Memory B cell (primary cell): ENCODE data around the gene CPNE2.

Source experiments
- ATAC-seq: fragments of 150-1000 bp; cut with Tn5 transposase; 2 replicates; pipeline ENCODE4 v1.10.0; 2021; ENCODE audit warnings: low read depth, mild to moderate bottlenecking, moderate library complexity
- DNase-seq, 2 donors: peaks; one replicate each; pipeline ENCODE4 v3.0.0; 2022; ENCODE audit warnings: low spot score in 2 of 2
- H3K27ac Mint-ChIP-seq: one replicate; pipeline ENCODE4 v1.8.0; 2022; ENCODE audit warnings: mild to moderate bottlenecking, moderate library complexity, mixed read lengths
- H3K27me3 Mint-ChIP-seq: one replicate; pipeline ENCODE4 v1.8.0; 2022; ENCODE audit warnings: mixed read lengths
- H3K36me3 Mint-ChIP-seq: one replicate; pipeline ENCODE4 v1.8.0; 2022; ENCODE audit warnings: mild to moderate bottlenecking, mixed read lengths
- H3K4me1 Mint-ChIP-seq: one replicate; pipeline ENCODE4 v1.8.0; 2022; ENCODE audit warnings: mixed read lengths
- H3K4me3 Mint-ChIP-seq: one replicate; pipeline ENCODE4 v1.8.0; 2022; ENCODE audit warnings: mild to moderate bottlenecking, moderate library complexity, mixed read lengths
- H3K9me3 Mint-ChIP-seq: one replicate; pipeline ENCODE4 v1.8.0; 2022; ENCODE audit warnings: mixed read lengths

The CPNE2 gene

DNA sequence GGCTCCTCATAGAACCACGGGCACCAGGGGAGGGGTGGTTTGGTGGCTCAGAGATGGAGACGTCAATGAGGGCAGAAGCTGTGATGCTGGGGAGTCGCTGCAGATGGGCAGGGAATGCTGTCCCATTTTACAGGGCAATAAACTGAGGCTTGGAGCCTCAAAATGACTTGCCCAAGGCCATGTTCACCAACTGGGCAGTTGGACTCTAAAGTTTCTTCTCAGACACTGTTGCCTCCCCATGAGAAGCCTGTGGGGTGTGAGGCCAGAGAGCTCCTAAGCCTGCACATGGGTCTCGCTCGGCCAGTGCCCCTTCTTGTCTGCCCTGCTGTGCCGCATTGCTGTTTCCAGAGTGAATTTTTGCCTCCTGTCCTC is 38.6 kb downstream of the CPNE2 start:
- H3K4me3 Mint-ChIP-seq = no peak overlapping the region
- DNase-seq (no peak), ATAC-seq (no peak)
- H3K9me3 Mint-ChIP-seq = no peaks in the 10 kb centered on the region
- no peaks in the 10 kb centered on the region for H3K27me3 Mint-ChIP-seq
- H3K4me1 Mint-ChIP-seq = peaks cover 36% of the 10 kb centered on the region
- H3K27ac Mint-ChIP-seq = no peak overlapping the region
- H3K36me3 Mint-ChIP-seq = no peaks in the 10 kb centered on the region

DNA sequence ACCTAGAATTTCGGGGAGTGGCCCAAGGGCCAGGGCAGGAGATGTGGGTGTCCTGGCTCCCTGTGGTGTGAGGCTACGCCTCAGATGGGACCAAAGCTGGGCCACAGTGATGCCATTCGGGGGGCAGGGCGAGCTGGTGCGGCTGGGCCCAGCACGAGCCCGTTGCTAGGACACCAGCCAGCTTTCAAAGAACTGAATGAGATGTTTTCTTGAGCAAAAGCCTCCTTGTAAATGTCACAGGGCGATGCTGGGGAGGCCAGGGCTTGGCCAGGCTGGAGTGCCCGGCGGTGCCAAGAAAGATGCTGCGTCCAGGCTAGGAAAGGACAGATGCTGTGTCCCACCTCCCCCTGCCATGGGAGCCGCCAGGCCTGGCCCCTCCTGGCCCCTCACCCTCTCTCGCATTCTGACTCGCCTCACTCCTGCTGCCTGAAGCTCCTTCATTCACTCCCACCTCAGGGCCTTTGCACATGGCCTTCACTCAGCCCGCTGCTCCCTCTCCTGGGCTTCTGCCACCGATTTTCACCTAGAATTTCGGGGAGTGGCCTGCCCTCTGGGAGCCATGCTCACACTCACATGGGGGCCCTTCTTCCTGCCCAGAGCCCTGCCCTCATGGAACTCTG is 39.1 kb downstream of the CPNE2 start:
- Mint-ChIP-seq H3K4me1 (peaks cover 36% of the 10 kb centered on the region), H3K4me3 (no peak overlapping the region), H3K27ac (peak overlapping the region; percentile 43)

DNA sequence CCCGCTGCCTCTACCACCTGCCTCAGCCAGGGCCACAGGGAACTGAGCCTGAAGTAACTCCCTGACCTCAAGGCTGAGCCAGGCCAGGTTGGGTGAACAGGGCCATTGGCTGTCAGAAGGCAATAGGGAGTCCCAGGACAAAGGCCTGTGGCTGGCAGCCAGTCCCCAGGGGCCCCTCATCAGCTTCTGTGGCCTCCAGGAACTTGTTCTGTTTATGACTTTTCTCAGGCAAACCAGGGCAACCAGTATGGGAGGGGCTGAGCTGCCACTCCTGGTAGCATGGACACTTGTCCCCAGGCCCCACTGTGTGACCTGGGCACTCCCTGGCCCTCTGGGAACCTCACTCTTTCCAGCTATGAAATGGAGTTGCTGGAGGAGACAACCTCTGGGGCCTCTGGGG is 40.1 kb downstream of the CPNE2 start:
- Mint-ChIP-seq H3K27ac (no peak overlapping the region), H3K36me3 (no peaks in the 10 kb centered on the region)

More for the DNA sequence above, 39.1 kb downstream of the CPNE2 start:
- no peaks in the 10 kb centered on the region for H3K27me3 Mint-ChIP-seq
- ATAC-seq = no peak
- no peaks in the 10 kb centered on the region for H3K36me3 Mint-ChIP-seq
- no peak for DNase-seq
- no peaks in the 10 kb centered on the region for H3K9me3 Mint-ChIP-seq

DNA sequence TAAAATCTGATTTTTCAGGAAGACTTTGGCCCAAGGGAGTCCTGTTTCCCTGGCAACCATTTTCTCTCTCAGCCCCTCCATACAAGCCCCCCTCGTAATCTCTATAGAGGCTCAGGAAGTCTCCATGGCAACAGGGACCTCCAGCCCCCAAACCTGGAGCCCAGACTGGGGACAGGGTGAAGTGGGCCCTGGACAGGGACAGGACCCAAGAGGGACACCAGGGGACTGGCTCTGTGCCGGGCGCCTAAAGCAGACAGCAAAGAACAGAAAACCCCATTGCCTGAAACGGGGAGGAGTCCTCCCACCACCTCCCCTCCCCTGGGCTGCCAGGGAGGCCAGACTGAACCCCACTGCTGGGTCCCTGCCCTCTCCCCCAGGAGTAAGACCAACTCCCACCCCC is 40.6 kb downstream of the CPNE2 start:
- no peak overlapping the region for H3K27ac Mint-ChIP-seq
- no peak overlapping the region for H3K4me3 Mint-ChIP-seq
- H3K9me3 Mint-ChIP-seq = no peaks in the 10 kb centered on the region
- no peaks in the 10 kb centered on the region for H3K36me3 Mint-ChIP-seq
- no peaks in the 10 kb centered on the region for H3K27me3 Mint-ChIP-seq
- DNase-seq (no peak), ATAC-seq (no peak)
- peaks cover 35% of the 10 kb centered on the region for H3K4me1 Mint-ChIP-seq

More for the DNA sequence above, 40.1 kb downstream of the CPNE2 start:
- Mint-ChIP-seq H3K4me3 (no peak overlapping the region), H3K27me3 (no peaks in the 10 kb centered on the region), H3K4me1 (peaks cover 35% of the 10 kb centered on the region), H3K9me3 (no peaks in the 10 kb centered on the region)
- DNase-seq (no peak), ATAC-seq (no peak)

DNA sequence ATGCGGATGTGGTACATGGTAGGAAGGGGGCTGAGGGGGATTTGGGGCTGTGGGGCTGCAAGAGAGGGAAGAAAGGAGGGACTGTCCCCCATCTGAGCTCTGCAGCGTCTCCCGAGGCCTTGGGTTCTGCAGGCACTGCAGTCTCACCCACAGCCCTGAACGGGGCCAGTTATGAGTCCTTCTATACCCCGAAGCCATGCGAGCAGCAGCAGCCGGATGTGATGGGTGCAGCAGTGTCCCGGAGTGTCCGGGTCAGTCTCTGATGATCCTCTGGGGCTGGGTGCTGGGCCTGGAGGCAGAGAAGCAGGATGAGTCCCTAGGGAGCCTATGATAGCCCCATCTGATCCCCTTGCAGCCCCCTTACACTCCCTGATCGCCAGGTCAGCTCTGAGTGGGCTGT is 41.5 kb downstream of the CPNE2 start:
- DNase-seq (no peak), ATAC-seq (no peak)
- H3K9me3 Mint-ChIP-seq = no peaks in the 10 kb centered on the region
- no peaks in the 10 kb centered on the region for H3K36me3 Mint-ChIP-seq
- H3K27ac Mint-ChIP-seq = no peak overlapping the region
- no peaks in the 10 kb centered on the region for H3K27me3 Mint-ChIP-seq
- H3K4me1 Mint-ChIP-seq = peaks cover 35% of the 10 kb centered on the region
- H3K4me3 Mint-ChIP-seq = no peak overlapping the region

DNA sequence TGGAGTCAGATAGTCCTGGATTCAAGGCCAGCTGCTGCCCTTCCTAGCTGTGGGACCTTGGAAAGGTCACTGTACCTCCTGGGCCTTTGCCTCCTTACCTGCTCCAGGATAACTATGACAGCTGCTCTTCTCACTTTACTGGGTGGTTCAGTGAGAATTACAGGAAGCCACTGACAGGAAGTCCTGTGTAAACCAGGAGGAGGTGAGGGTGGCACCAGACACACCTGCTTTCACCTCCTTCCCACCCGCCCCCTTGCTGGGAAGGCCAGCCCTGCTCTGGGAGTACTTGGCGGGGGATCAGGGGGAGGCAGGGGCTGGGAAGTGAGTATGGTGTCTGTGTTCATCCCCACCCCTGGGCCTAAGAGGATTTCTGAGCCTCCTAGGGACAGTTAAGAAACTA is 42.6 kb downstream of the CPNE2 start:
- ATAC-seq (peak; percentile 86), DNase-seq (peak in 1 of 2 donors; percentile 13)
- Mint-ChIP-seq H3K27me3 (no peaks in the 10 kb centered on the region), H3K4me1 (peaks cover 35% of the 10 kb centered on the region), H3K36me3 (no peaks in the 10 kb centered on the region), H3K4me3 (peak overlapping the region; percentile 73), H3K27ac (peak overlapping the region; percentile 92), H3K9me3 (no peaks in the 10 kb centered on the region)

DNA sequence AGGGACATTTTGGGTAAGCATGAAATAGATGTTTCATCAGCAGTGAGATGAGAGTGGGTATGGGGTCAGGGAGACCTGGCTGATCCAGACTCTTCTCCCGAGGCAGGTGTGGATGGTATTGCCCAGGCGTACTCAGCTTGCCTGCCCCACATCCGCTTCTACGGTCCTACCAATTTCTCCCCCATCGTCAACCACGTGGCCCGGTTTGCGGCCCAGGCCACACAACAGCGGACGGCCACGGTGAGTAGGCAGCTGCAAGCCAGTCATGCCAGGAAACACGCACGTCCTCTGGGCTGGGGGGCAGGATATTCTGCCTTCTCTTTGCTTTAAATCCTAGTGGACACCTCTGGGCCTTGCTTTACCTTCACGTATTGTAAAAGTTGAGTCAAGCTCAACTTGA is 44.7 kb downstream of the CPNE2 start:
- DNase-seq = no peak
- Mint-ChIP-seq H3K4me3 (no peak overlapping the region), H3K4me1 (peaks cover 38% of the 10 kb centered on the region), H3K9me3 (no peaks in the 10 kb centered on the region), H3K36me3 (no peaks in the 10 kb centered on the region), H3K27me3 (no peaks in the 10 kb centered on the region), H3K27ac (no peak overlapping the region)
- ATAC-seq = no peak

DNA sequence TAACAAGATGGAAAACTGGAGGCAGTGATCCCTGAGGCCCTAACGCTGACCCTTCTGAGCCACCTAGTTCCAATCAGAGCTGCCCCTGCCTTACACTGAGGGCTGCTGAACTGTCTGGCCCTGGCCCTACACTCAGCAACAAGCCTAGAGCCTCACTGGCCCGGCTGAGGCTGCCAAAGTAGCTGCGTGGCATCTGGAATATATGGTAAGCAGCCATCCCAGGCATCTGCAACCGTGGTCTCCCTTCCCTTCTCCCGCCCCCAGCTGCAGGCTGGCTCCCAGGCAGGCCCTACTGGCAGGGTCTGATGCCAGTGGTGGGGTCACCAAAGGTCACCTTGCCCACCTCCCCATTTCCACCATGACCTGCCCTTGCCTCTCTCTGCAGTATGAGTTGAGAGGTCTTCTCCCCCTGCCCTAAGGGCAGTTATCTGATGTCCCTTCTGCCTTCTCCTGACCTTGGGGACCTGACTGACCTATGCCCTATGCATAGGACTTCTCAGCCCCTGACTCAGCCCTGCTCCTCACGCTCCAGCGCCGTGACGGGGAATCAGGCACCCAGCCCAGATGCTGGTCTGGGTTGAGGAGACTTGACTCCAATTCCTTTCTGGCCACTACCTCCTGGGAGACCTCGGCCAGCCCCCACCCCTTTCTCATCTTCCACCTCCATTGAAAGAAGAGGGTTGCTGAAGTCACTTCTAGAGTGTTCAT is 45.3 kb downstream of the CPNE2 start:
- ATAC-seq (no peak), DNase-seq (no peak)
- no peaks in the 10 kb centered on the region for H3K36me3 Mint-ChIP-seq
- H3K4me3 Mint-ChIP-seq = no peak overlapping the region
- peak overlapping the region; percentile 31 for H3K27ac Mint-ChIP-seq
- H3K9me3 Mint-ChIP-seq = no peaks in the 10 kb centered on the region
- H3K27me3 Mint-ChIP-seq = no peaks in the 10 kb centered on the region
- H3K4me1 Mint-ChIP-seq = peaks cover 42% of the 10 kb centered on the region

DNA sequence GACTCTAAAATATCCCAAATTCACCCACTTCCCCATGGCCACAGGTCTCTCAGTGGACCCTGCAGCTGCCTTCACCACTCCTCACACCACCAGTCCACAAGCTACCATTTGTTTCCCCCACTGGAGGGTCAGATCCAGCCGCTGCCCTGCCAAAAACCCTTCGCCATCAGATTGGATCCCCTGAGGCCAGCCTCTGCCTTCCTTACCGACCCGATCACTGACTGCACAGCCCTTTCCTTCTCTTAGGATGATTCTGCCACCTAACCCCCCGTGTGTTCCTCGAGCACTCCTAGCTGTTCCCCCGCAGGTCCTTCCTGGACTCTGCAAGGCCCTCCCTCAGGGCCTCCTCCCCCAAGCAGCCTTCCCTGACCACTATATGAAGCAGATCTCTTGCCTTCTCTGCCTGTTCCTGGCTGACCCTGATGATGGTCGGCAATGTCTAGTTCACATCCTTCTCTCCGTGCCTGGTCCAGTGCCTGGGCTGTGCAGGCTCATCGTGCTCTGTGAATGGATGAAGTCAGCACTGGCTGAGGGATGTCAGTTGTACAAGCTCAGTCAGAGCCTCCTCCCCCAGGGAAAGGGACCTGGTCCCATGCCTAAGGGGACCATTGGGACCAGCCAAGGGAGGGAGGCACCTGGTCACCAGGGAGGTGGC is 46.0 kb downstream of the CPNE2 start:
- ATAC-seq = no peak

DNA sequence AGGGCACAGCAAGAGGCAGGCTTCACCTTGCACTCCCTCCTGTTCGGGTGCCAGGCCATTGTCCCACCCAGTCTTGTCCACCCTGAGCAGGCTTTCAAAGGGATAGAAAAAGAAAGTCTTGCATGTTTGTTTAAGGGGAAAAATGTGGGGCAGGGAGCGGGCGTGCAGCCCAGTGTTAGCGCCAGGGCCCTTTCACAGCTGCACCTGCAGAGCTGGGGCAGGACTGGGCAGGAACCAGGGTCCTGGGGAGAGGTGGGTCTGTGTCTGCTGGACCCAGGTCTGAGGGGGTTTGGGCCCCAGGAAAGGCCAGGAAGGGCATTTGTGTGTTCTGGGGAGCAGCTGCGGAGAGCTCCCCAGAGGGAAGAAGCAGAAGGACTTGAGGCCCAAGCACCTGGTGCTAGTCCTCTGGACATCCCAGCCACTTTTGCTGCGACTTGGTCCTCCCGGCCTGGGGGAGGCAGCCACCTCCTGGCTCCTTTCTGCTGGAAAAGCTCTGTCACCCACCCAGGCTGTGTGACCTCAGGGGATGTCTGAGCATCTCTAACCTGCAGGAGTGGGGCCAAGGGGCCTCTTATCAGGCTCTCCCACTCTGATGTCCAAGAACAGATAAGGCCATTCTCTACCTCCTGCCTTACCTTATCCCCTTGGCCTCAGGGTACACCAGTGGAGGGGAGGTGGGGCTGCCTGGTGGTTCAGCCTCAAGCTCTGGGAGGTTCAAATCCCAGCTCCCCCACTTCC is 48.7 kb downstream of the CPNE2 start:
- no peaks in the 10 kb centered on the region for H3K27me3 Mint-ChIP-seq
- peaks cover 24% of the 10 kb centered on the region for H3K4me1 Mint-ChIP-seq
- H3K4me3 Mint-ChIP-seq = no peak overlapping the region
- no peaks in the 10 kb centered on the region for H3K9me3 Mint-ChIP-seq
- ATAC-seq = no peak
- no peaks in the 10 kb centered on the region for H3K36me3 Mint-ChIP-seq
- no peak for DNase-seq
- no peak overlapping the region for H3K27ac Mint-ChIP-seq

More for the DNA sequence above, 46.0 kb downstream of the CPNE2 start:
- Mint-ChIP-seq H3K4me3 (no peak overlapping the region), H3K4me1 (peaks cover 42% of the 10 kb centered on the region), H3K27ac (peak overlapping the region; percentile 31), H3K36me3 (no peaks in the 10 kb centered on the region), H3K9me3 (no peaks in the 10 kb centered on the region), H3K27me3 (no peaks in the 10 kb centered on the region)
- DNase-seq = no peak

DNA sequence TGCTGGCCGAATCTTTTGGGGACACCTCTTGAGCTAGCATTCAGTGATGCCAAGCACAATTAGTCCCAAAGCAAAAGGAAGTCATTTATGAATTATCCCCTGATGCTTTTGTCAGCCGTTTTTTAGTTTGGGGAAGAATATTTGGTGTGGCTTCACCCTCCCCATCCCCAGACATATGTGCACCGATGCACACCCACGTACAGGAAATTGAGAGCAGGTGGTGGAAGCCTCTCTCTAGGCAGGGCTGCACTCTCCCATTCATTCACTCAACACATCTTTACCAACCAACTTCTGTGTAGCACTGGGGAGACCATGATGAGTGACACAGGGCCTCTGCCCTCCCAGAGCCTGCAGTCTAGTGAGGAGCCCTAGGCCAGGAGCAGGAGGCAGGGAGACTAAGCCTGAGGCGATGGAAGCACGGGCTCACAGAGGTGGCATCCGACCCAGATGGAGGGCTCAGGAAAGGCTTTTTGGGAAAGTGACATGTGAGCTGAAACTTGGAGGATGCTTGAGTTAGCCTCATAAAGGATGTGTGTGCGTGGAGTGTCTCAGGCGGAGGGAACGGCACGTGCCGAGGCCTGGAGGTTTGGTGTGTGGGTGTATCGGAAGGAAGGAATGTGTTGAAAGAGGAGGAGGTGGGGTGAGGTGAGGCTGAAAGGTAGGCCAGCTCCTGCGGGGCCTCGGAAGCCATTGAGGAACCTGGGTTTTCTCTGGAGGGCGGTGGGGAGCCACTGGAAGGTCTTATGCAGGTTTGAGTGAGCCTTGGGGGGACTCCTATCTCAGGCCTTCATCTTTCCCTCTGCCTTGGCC is 49.6 kb downstream of the CPNE2 start:
- H3K4me1 Mint-ChIP-seq = peaks cover 26% of the 10 kb centered on the region
- no peaks in the 10 kb centered on the region for H3K27me3 Mint-ChIP-seq
- H3K27ac Mint-ChIP-seq = peak overlapping the region; percentile 83
- H3K36me3 Mint-ChIP-seq = no peaks in the 10 kb centered on the region
- H3K4me3 Mint-ChIP-seq = peak overlapping the region; percentile 45
- H3K9me3 Mint-ChIP-seq = no peaks in the 10 kb centered on the region
- ATAC-seq = peak; percentile 98
- DNase-seq = peak in 1 of 2 donors; percentile 29

DNA sequence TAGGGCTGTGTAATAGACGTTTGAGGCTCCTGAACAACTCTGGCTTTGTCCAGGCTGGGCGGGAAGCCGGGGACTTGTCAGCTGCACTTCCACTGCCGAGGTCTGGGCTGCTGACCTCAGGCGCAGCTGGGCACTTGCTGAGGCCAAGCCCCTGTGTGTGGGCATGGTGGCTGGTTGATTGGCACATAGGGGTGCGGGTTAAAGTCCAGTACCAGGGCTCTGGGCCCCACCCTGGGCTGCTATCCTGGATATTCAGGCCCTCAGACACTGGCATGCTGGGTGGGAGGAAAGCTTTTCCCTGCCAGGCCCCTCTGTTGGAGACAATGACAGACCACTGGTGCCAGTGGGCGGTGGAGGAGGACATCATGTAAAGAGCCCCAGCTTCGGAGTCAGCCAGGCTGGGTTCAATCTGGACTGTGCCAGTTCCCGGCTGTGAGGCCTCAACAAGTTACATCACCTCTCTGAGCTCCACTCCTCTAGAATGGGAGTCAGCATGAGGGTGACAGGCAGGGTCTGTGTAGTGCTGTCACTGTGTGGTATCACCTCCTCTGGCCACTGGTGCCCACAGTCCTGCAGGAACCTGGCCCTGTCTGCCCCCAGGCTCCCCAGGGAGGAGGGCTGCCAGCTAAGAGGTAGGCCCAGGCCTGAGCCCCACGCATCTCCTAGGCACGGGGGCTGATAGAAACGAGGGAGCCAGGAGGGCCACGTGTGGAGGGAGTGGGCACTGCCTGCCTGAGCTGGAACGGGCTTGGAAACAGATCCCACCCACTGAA is 51.0 kb downstream of the CPNE2 start:
- Mint-ChIP-seq H3K27me3 (no peaks in the 10 kb centered on the region), H3K4me3 (no peak overlapping the region), H3K36me3 (no peaks in the 10 kb centered on the region), H3K27ac (no peak overlapping the region), H3K4me1 (peaks cover 26% of the 10 kb centered on the region), H3K9me3 (no peaks in the 10 kb centered on the region)
- DNase-seq = no peak
- ATAC-seq = no peak

DNA sequence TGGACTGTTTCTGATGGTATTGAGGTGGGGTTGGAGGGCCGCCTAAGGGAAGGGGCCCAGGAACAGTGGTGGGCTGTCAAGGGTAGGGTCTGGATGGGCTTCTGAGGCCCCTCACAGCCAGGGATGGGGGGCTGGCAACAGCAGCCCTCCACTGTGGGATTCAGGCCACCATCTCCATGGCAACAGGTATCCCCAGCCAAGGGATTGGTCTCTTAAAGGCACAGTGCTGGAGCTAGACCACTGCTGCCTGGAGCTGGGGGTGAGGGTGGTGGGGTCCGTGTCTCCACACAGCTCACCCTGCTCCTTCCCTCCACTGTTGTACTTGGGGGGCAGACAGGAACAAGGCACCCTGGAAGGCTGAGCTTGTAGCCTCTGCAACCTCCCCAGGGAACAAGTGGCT is 51.6 kb downstream of the CPNE2 start:
- DNase-seq = no peak
- Mint-ChIP-seq H3K27ac (no peak overlapping the region), H3K27me3 (no peaks in the 10 kb centered on the region), H3K4me3 (no peak overlapping the region), H3K4me1 (peaks cover 28% of the 10 kb centered on the region), H3K9me3 (no peaks in the 10 kb centered on the region), H3K36me3 (no peaks in the 10 kb centered on the region)
- ATAC-seq = no peak
